OCI-LY1 (cell line): ENCODE measurements around the gene IFT81.

Experiments
- H2AFZ ChIP-seq: fragments of 200-600 bp; sonication (generic), shearing (Covaris generic); 2 replicates; pipeline ENCODE4 v1.6.0; 2014; ENCODE audit warnings: antibody characterized with exemption, mild to moderate bottlenecking, low read length
- H3F3A ChIP-seq: fragments of 200-600 bp; sonication (generic), shearing (Covaris generic); 2 replicates; pipeline ENCODE4 v1.6.0; 2014; ENCODE audit warnings: mild to moderate bottlenecking, antibody characterized with exemption, low read length, moderate library complexity; ENCODE audit not compliant: insufficient read depth
- H3K27ac ChIP-seq: fragments of 200-600 bp; sonication (generic); 2 replicates; pipeline ENCODE4 v1.5.1; 2014; ENCODE audit warnings: low read length, mixed run types, mild to moderate bottlenecking, low read depth; ENCODE audit not compliant: poor library complexity, severe bottlenecking
- H3K27me3 ChIP-seq: fragments of 200-600 bp; sonication (generic); 2 replicates; pipeline ENCODE4 v1.6.0; 2014; ENCODE audit warnings: antibody characterized with exemption, mild to moderate bottlenecking, low read length, moderate library complexity; ENCODE audit not compliant: insufficient read depth
- H3K36me3 ChIP-seq: fragments of 200-600 bp; sonication (generic); 2 replicates; pipeline ENCODE4 v1.6.1; 2014; ENCODE audit warnings: mild to moderate bottlenecking, antibody characterized with exemption, low read length, moderate library complexity, mixed read lengths; ENCODE audit not compliant: insufficient read depth
- H3K4me1 ChIP-seq: fragments of 200-600 bp; sonication (generic); 2 replicates; pipeline ENCODE4 v1.5.1; 2014; ENCODE audit warnings: mild to moderate bottlenecking, low read length, moderate library complexity; ENCODE audit not compliant: insufficient read depth, severe bottlenecking
- H3K4me2 ChIP-seq: fragments of 200-600 bp; sonication (generic), shearing (Covaris generic); 2 replicates; pipeline ENCODE4 v1.6.1; 2014; ENCODE audit warnings: low read length
- H3K4me3 ChIP-seq: fragments of 200-600 bp; sonication (generic); 2 replicates; pipeline ENCODE4 v1.5.1; 2014; ENCODE audit warnings: low read length, low read depth, mild to moderate bottlenecking, mixed read lengths; ENCODE audit not compliant: poor library complexity, severe bottlenecking
- H3K79me2 ChIP-seq: fragments of 200-600 bp; shearing (Covaris generic); 2 replicates; pipeline ENCODE4 v1.6.1; 2016; ENCODE audit warnings: mixed run types, low read length, mixed read lengths; ENCODE audit not compliant: insufficient read depth
- H3K9ac ChIP-seq: fragments of 200-600 bp; sonication (generic), shearing (Covaris generic); 2 replicates; pipeline ENCODE4 v1.6.1; 2014; ENCODE audit warnings: mild to moderate bottlenecking, low read length, mixed read lengths
- H3K9me2 ChIP-seq: fragments of 200-600 bp; sonication (generic), shearing (Covaris generic); 2 replicates; pipeline ENCODE4 v1.6.1; 2014; ENCODE audit warnings: low read depth, mild to moderate bottlenecking, low read length, mixed read lengths
- H3K9me3 ChIP-seq: fragments of 200-600 bp; shearing (Covaris generic); 2 replicates; pipeline ENCODE4 v1.6.1; 2014; ENCODE audit warnings: low read length, mixed read lengths
- H4K20me1 ChIP-seq: fragments of 200-600 bp; sonication (generic), shearing (Covaris generic); 2 replicates; pipeline ENCODE4 v1.6.0; 2016; ENCODE audit warnings: mild to moderate bottlenecking, low read length; ENCODE audit not compliant: insufficient read depth
- EZH2 ChIP-seq: fragments of 200-600 bp; sonication (generic), shearing (Covaris generic); IDR thresholded peaks from 2 replicates; pipeline ENCODE4 v1.8.0; 2017; ENCODE audit warnings: borderline replicate concordance, mixed run types, mild to moderate bottlenecking, antibody characterized with exemption, low read length, moderate library complexity, mixed read lengths
- TF ChIP-seq, protein P1 (sequence below): fragments of 200-600 bp; sonication (generic), shearing (Covaris generic); IDR thresholded peaks from 2 replicates; pipeline ENCODE4 v1.5.1; 2017; ENCODE audit warnings: mild to moderate bottlenecking, antibody characterized with exemption, low read length, moderate library complexity, mixed read lengths

Gene IFT81

GRCh38 chr12:110124269-110124995, at the start of gene IFT81:
IFT81 (plus strand) TSS chr12:110124357; CDS start chr12:110127381, 3,024 bp downstream.
- H3K4me2 ChIP-seq = peak within 1 kb of the TSS; percentile 91
- peaks cover 13% of the 10 kb centered on the region for H3K4me1 ChIP-seq
- peak within 1 kb of the TSS; percentile 99 for H3K4me3 ChIP-seq
- H3K9ac ChIP-seq = peak within 1 kb of the TSS; percentile 83
- no peaks in the 10 kb centered on the region for H4K20me1 ChIP-seq
- H3K79me2 ChIP-seq = no peaks in the 10 kb centered on the region
- no peaks in the 10 kb centered on the region for H3K27me3 ChIP-seq
- no peaks in the 10 kb centered on the region for H3K9me2 ChIP-seq
- no peaks in the 10 kb centered on the region for H3K9me3 ChIP-seq
- 0 out of 2 replicates have a peak within 1 kb of the TSS, but pooled peaks have one; percentile 49 for H2AFZ ChIP-seq
- H3K36me3 ChIP-seq = no peaks in the 10 kb centered on the region
- TF ChIP-seq EZH2 = no peak
- TF ChIP-seq, protein P1, sequence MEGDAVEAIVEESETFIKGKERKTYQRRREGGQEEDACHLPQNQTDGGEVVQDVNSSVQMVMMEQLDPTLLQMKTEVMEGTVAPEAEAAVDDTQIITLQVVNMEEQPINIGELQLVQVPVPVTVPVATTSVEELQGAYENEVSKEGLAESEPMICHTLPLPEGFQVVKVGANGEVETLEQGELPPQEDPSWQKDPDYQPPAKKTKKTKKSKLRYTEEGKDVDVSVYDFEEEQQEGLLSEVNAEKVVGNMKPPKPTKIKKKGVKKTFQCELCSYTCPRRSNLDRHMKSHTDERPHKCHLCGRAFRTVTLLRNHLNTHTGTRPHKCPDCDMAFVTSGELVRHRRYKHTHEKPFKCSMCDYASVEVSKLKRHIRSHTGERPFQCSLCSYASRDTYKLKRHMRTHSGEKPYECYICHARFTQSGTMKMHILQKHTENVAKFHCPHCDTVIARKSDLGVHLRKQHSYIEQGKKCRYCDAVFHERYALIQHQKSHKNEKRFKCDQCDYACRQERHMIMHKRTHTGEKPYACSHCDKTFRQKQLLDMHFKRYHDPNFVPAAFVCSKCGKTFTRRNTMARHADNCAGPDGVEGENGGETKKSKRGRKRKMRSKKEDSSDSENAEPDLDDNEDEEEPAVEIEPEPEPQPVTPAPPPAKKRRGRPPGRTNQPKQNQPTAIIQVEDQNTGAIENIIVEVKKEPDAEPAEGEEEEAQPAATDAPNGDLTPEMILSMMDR = no peak
- H3K27ac ChIP-seq = no peak within 1 kb of the TSS
- H3F3A ChIP-seq = no peaks in the 10 kb centered on the region

DNA sequence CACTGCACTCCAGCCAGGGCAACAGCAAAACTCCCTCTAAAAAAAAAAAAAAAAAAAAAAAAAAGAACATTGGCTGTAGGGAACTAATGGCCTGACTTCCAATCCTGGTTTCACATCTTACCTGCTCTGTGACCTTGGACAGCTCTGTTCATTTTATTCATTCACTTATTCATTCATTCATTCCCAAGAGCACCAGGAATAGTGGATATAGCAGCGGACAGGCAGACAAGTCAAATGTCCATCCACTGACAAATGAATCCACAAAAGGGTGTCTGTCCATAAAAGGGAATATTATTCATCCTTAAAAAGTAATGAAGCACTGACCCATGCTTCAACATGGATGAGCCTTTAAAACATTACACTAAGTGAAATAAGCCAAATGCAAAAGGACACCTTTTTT, 48.3 kb upstream of the IFT81 start:
- H3K4me2 ChIP-seq = no peak overlapping the region

GRCh38 chr12:110077800-110078199, 46.4 kb upstream of the IFT81 start:
- Histone ChIP-seq H3K79me2 (no peaks in the 10 kb centered on the region), H3K27ac (no peak overlapping the region), H3K9me2 (no peaks in the 10 kb centered on the region), H3K9ac (no peak overlapping the region), H3K27me3 (no peaks in the 10 kb centered on the region), H2AFZ (no peak overlapping the region), H3F3A (no peaks in the 10 kb centered on the region), H3K4me1 (peaks cover 28% of the 10 kb centered on the region), H3K9me3 (no peaks in the 10 kb centered on the region), H3K36me3 (no peaks in the 10 kb centered on the region), H4K20me1 (no peaks in the 10 kb centered on the region), H3K4me2 (no peak overlapping the region), H3K4me3 (no peak overlapping the region)
- TF ChIP-seq, protein P1 = no peak
- TF ChIP-seq EZH2 = no peak

More for the DNA sequence above, 48.3 kb upstream of the IFT81 start:
- Histone ChIP-seq H3K79me2 (no peaks in the 10 kb centered on the region), H3K9me2 (no peaks in the 10 kb centered on the region), H3K27ac (no peak overlapping the region), H3K4me3 (no peak overlapping the region), H3K9ac (no peak overlapping the region), H3F3A (no peaks in the 10 kb centered on the region), H3K9me3 (no peaks in the 10 kb centered on the region), H3K36me3 (no peaks in the 10 kb centered on the region), H3K4me1 (peaks cover 28% of the 10 kb centered on the region), H2AFZ (no peak overlapping the region), H3K27me3 (no peaks in the 10 kb centered on the region), H4K20me1 (no peaks in the 10 kb centered on the region)
- no peak for TF ChIP-seq EZH2
- TF ChIP-seq, protein P1 = no peak
